Measurements from ENCODE around the gene COL6A1.
"Not testable (repeated sequence)": the region's sequence is repeated elsewhere in the genome, so short reads cannot be mapped to it uniquely, and the experiment has no call there.

Gene COL6A1

GRCh38 chr21:46004168-46004861 is 22.7 kb downstream of the COL6A1 start:
- H3K4me1 ChIP-seq (ENCODE audit: control insufficient read depth, low read length) = no peaks in the 10 kb centered on the region
- H3F3A ChIP-seq (ENCODE audit: control insufficient read depth, insufficient read depth) = no peaks in the 10 kb centered on the region
- H3K9me3 ChIP-seq (ENCODE audit: control insufficient read depth, insufficient read depth, low read length) = peaks cover 15% of the 10 kb centered on the region
- no peaks in the 10 kb centered on the region for H4K20me1 ChIP-seq (ENCODE audit: control insufficient read depth, insufficient read depth, low read depth, low read length)
- no peaks in the 10 kb centered on the region for H3K79me2 ChIP-seq (ENCODE audit: control insufficient read depth, low read length)
- H3K9me2 ChIP-seq (replicated peaks; ENCODE audit: control insufficient read depth, low read length) = no peaks in the 10 kb centered on the region
- H3K4me3 ChIP-seq (ENCODE audit: low read length) = no peak overlapping the region
- H3K36me3 ChIP-seq (ENCODE audit: control insufficient read depth, low read length) = no peaks in the 10 kb centered on the region
- H3K27me3 ChIP-seq (ENCODE audit: control insufficient read depth, low read length) = no peaks in the 10 kb centered on the region
- no peak overlapping the region for H3K27ac ChIP-seq (ENCODE audit: low read depth, low read length)
- TF ChIP-seq EZH2phosphoT487 (IDR thresholded peaks at IDR 0.05; ENCODE audit: borderline replicate concordance, low read length) = no peak
- no peak for TF ChIP-seq CTCF (IDR thresholded peaks at IDR 0.05; ENCODE audit: low read depth, low read length, poor library complexity, severe bottlenecking)
- H3K4me2 ChIP-seq (ENCODE audit: low read length) = no peak overlapping the region

- no peaks in the 10 kb centered on the region for H3K4me1 ChIP-seq (ENCODE audit: control insufficient read depth, low read length)
- no peak overlapping the region for H3K27ac ChIP-seq (ENCODE audit: low read depth, low read length)
- H3K79me2 ChIP-seq (ENCODE audit: control insufficient read depth, low read length) = no peaks in the 10 kb centered on the region
- H4K20me1 ChIP-seq (ENCODE audit: control insufficient read depth, insufficient read depth, low read depth, low read length) = no peaks in the 10 kb centered on the region
- H3F3A ChIP-seq (ENCODE audit: control insufficient read depth, insufficient read depth) = no peaks in the 10 kb centered on the region
- no peaks in the 10 kb centered on the region for H3K36me3 ChIP-seq (ENCODE audit: control insufficient read depth, low read length)
- no peak overlapping the region for H3K4me3 ChIP-seq (ENCODE audit: low read length)
- H3K9me2 ChIP-seq (replicated peaks; ENCODE audit: control insufficient read depth, low read length) = no peaks in the 10 kb centered on the region
- H3K9me3 ChIP-seq (ENCODE audit: control insufficient read depth, insufficient read depth, low read length) = peaks cover 15% of the 10 kb centered on the region
- H3K4me2 ChIP-seq (ENCODE audit: low read length) = no peak overlapping the region
- H3K27me3 ChIP-seq (ENCODE audit: control insufficient read depth, low read length) = no peaks in the 10 kb centered on the region
- TF ChIP-seq EZH2phosphoT487 (IDR thresholded peaks at IDR 0.05; ENCODE audit: borderline replicate concordance, low read length) (no peak), CTCF (IDR thresholded peaks at IDR 0.05; ENCODE audit: low read depth, low read length, poor library complexity, severe bottlenecking) (no peak)
These were observed 23.5 kb downstream of the COL6A1 start for GRCh38 chr21:46005081-46005480.

GRCh38 chr21:46005481-46005881 is 23.9 kb downstream of the COL6A1 start:
- peaks cover 15% of the 10 kb centered on the region for H3K9me3 ChIP-seq (ENCODE audit: control insufficient read depth, insufficient read depth, low read length)

GRCh38 chr21:46005894-46006546 is 24.4 kb downstream of the COL6A1 start:
- H3K36me3 ChIP-seq (ENCODE audit: control insufficient read depth, low read length); H3K27me3 ChIP-seq (ENCODE audit: control insufficient read depth, low read length); H3K27ac ChIP-seq (ENCODE audit: low read depth, low read length); H3K4me1 ChIP-seq (ENCODE audit: control insufficient read depth, low read length); H3F3A ChIP-seq (ENCODE audit: control insufficient read depth, insufficient read depth); H3K79me2 ChIP-seq (ENCODE audit: control insufficient read depth, low read length); H4K20me1 ChIP-seq (ENCODE audit: control insufficient read depth, insufficient read depth, low read depth, low read length); H3K9me2 ChIP-seq (replicated peaks; ENCODE audit: control insufficient read depth, low read length); H3K4me3 ChIP-seq (ENCODE audit: low read length); H3K4me2 ChIP-seq (ENCODE audit: low read length): not testable (repeated sequence)
- peaks cover 15% of the 10 kb centered on the region for H3K9me3 ChIP-seq (ENCODE audit: control insufficient read depth, insufficient read depth, low read length)

More at GRCh38 chr21:46005481-46005881, 23.9 kb downstream of the COL6A1 start:
- no peak overlapping the region for H3K4me3 ChIP-seq (ENCODE audit: low read length)
- no peaks in the 10 kb centered on the region for H3K79me2 ChIP-seq (ENCODE audit: control insufficient read depth, low read length)
- H4K20me1 ChIP-seq (ENCODE audit: control insufficient read depth, insufficient read depth, low read depth, low read length) = no peaks in the 10 kb centered on the region
- no peaks in the 10 kb centered on the region for H3K4me1 ChIP-seq (ENCODE audit: control insufficient read depth, low read length)
- TF ChIP-seq CTCF (IDR thresholded peaks at IDR 0.05; ENCODE audit: low read depth, low read length, poor library complexity, severe bottlenecking) (no peak), EZH2phosphoT487 (IDR thresholded peaks at IDR 0.05; ENCODE audit: borderline replicate concordance, low read length) (no peak)
- no peak overlapping the region for H3K4me2 ChIP-seq (ENCODE audit: low read length)
- no peaks in the 10 kb centered on the region for H3K36me3 ChIP-seq (ENCODE audit: control insufficient read depth, low read length)
- H3K27ac ChIP-seq (ENCODE audit: low read depth, low read length) = no peak overlapping the region
- H3K9me2 ChIP-seq (replicated peaks; ENCODE audit: control insufficient read depth, low read length) = no peaks in the 10 kb centered on the region
- no peaks in the 10 kb centered on the region for H3F3A ChIP-seq (ENCODE audit: control insufficient read depth, insufficient read depth)
- no peaks in the 10 kb centered on the region for H3K27me3 ChIP-seq (ENCODE audit: control insufficient read depth, low read length)

All from DOHH2 (cell line).